ENCODE measurements around the gene ABCA1. TPM values are rescaled to one million over a fixed set of nuclear protein-coding genes. Genes with fewer than 3 reads are reported as not detected.
A peak's percentile ranks its signal among the peaks of the same experiment; 100 is the strongest.

Gene ABCA1
- total and polyA plus RNA-seq, 3 donors from 2014 or later, result 8.5 to 57.9 (median 42.0) TPM

DNA sequence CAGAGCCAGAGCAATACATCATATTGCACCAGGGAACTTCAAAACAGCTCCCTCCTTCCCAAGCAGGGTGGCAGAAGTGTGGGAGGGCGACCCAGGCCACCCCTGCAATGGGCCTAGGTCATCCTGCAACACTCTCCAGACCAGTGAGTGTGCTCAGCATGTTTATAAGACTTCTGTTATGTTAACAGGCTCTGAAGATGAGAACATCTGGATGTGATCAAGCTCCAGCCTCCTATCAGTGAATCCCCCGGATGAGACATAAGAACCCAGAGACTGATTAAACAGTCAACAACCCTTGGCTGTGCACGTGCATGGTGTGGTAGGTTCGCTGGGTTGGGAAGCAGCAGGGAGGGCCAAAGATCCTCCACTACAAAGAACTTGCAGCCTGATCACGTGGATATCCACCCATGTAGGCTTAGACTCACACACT lies 63.3 kb downstream of the ABCA1 start:
- H3K27me3 ChIP-seq, result no peaks in the 10 kb centered on the region
- H3K27ac ChIP-seq, result no peak overlapping the region
- no peak overlapping the region for H3K4me3 ChIP-seq
- TF ChIP-seq, protein P1, sequence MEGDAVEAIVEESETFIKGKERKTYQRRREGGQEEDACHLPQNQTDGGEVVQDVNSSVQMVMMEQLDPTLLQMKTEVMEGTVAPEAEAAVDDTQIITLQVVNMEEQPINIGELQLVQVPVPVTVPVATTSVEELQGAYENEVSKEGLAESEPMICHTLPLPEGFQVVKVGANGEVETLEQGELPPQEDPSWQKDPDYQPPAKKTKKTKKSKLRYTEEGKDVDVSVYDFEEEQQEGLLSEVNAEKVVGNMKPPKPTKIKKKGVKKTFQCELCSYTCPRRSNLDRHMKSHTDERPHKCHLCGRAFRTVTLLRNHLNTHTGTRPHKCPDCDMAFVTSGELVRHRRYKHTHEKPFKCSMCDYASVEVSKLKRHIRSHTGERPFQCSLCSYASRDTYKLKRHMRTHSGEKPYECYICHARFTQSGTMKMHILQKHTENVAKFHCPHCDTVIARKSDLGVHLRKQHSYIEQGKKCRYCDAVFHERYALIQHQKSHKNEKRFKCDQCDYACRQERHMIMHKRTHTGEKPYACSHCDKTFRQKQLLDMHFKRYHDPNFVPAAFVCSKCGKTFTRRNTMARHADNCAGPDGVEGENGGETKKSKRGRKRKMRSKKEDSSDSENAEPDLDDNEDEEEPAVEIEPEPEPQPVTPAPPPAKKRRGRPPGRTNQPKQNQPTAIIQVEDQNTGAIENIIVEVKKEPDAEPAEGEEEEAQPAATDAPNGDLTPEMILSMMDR (IDR thresholded peaks at IDR 0.05), result no peak
- no peak for TF ChIP-seq POLR2A (IDR thresholded peaks at IDR 0.05)
- no peak for DNase-seq
- WGBS, 2 donors, result 45 to 72% methylated on average over 4 to 5 of the region's 5 CpGs
- no peaks in the 10 kb centered on the region for H3K9me3 ChIP-seq
- no peaks in the 10 kb centered on the region for H3K36me3 ChIP-seq (ENCODE audit: low read depth, missing control alignments)
- peaks cover 40% of the 10 kb centered on the region for H3K4me1 ChIP-seq
- intact Hi-C loops (cut with DNase I; ENCODE audit: low total_unique reads), result loop anchor here (5.0 to 10.0 kb wide), 2 partner anchors 60 to 543 kb away; partner anchors contain the start of gene ABCA1

DNA sequence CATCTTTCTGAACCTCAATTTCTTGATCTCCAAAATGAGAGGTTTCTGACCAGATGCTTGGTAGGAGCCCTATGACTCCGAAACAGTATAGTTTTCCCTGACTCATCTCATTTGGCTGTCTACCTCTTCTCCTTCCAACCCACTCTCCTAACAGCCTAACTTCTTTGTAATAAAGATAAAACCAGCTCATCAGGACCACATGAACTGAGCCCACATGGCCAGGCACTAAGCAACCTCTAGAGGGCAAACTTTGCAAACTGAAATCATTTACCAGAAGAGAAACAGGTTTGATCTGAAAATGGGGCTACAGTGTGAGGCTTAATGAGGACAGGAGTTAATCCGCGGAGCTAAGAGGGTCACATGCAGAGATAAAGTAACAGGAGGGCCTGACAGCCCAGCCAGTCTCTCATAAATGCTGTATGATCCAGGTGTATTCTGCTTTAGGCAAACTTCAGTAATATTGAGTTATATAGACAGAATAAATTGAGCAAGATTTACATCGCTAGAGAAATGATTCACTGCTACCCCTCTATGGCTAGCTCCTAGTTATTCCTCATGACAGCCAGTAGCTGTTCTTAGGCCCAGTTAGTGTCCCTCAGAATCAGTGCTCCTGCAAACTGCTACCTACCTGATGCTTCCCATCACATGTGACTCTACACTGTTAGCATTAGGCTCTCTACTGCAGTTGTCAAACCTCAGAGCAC lies 64.6 kb downstream of the ABCA1 start:
- no peaks in the 10 kb centered on the region for H3K27me3 ChIP-seq
- no peak overlapping the region for H3K4me3 ChIP-seq
- 43 to 45% methylated on average over 4 of the region's 4 CpGs for WGBS, 2 donors
- no peaks in the 10 kb centered on the region for H3K9me3 ChIP-seq
- H3K27ac ChIP-seq, result no peak overlapping the region
- intact Hi-C loops (cut with DNase I; ENCODE audit: low total_unique reads), result loop anchor here (10.0 kb wide), 1 partner anchor 61 kb away; the partner anchor contains the start of gene ABCA1
- H3K36me3 ChIP-seq (ENCODE audit: low read depth, missing control alignments), result no peaks in the 10 kb centered on the region
- peaks cover 27% of the 10 kb centered on the region for H3K4me1 ChIP-seq
- TF ChIP-seq POLR2A (IDR thresholded peaks at IDR 0.05), result no peak
- TF ChIP-seq, protein P1 (IDR thresholded peaks at IDR 0.05), result peak; percentile 37 to 74 (median 71)
- peak; percentile 58 for DNase-seq

DNA sequence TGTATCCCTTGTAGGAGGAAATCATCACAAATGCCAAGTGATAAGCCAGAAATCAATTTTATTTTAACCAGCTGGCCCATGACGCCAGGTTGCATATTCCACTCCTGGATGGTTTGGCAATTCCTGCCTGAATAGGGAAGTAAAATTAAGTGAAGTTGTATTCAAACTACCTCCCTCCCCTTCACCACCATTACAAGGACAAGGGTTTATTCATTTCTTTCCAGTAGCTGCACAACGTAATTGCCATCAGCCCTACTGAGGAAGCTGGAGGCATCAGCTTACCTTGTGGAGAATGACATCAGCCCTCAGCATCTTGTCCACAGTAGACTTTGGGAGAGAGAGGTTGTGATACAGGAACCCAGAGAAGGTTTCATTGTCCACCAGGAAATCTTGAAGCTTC lies 66.6 kb downstream of the ABCA1 start:
- 64 to 71% methylated on average over 2 of the region's 2 CpGs for WGBS, 2 donors
- no peak overlapping the region for H3K27ac ChIP-seq
- H3K4me1 ChIP-seq, result peaks cover 23% of the 10 kb centered on the region
- H3K4me3 ChIP-seq, result no peak overlapping the region
- intact Hi-C loops (cut with DNase I; ENCODE audit: low total_unique reads), result loop anchor here (10.0 kb wide), 1 partner anchor 63 kb away; the partner anchor contains the start of gene ABCA1
- no peaks in the 10 kb centered on the region for H3K9me3 ChIP-seq
- DNase-seq, result no peak
- no peak for TF ChIP-seq POLR2A (IDR thresholded peaks at IDR 0.05)
- TF ChIP-seq, protein P1 (IDR thresholded peaks at IDR 0.05), result no peak
- no peaks in the 10 kb centered on the region for H3K27me3 ChIP-seq
- H3K36me3 ChIP-seq (ENCODE audit: low read depth, missing control alignments), result no peaks in the 10 kb centered on the region

DNA sequence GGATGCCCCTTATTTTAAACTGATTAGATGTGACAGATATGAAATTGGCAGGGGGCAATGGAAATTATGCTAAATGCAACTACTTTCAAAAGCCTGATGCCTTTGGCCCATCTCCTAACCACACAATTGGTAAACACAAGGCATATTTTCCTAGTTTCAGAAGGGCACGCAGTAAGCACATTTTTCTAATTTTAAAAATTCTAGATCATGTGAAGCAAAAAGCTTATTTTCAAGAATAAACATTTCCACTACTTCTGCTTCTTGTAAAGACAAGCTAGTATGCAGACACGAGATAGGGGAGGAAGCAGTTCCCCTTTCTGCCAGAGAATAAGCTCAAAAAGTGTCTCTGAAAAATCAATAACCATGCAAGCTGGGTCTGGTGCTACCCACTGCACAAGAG lies 67.7 kb downstream of the ABCA1 start:
- 40 to 48% methylated on average over 2 of the region's 2 CpGs for WGBS, 2 donors
- intact Hi-C loops (cut with DNase I; ENCODE audit: low total_unique reads), result loop anchor here (10.0 kb wide), 1 partner anchor 65 kb away; the partner anchor contains the start of gene ABCA1
- Histone ChIP-seq H3K4me1 (peaks cover 23% of the 10 kb centered on the region), H3K36me3 (ENCODE audit: low read depth, missing control alignments) (no peaks in the 10 kb centered on the region), H3K4me3 (no peak overlapping the region), H3K27ac (peak overlapping the region in 1 of 2 donors; percentile 37), H3K9me3 (no peaks in the 10 kb centered on the region), H3K27me3 (no peaks in the 10 kb centered on the region)
- TF ChIP-seq, protein P1 (IDR thresholded peaks at IDR 0.05), result no peak
- no peak for TF ChIP-seq POLR2A (IDR thresholded peaks at IDR 0.05)
- DNase-seq, result no peak
